SU-DHL-6 (cell line): ENCODE results near the gene AGXT.

Experiments
- H2AFZ ChIP-seq: fragments of 200-600 bp; sonication (generic); 2 replicates; pipeline ENCODE4 v1.6.1; 2014; ENCODE audit warnings: low read depth, mild to moderate bottlenecking, moderate library complexity, mixed read lengths, antibody characterized with exemption, low read length; ENCODE audit not compliant: severe bottlenecking
- H3F3A ChIP-seq: fragments of 200-600 bp; shearing (Covaris generic); 2 replicates; pipeline ENCODE4 v1.6.0; 2016; ENCODE audit warnings: antibody characterized with exemption, mild to moderate bottlenecking; ENCODE audit not compliant: insufficient read depth
- H3K27ac ChIP-seq: fragments of 200-600 bp; sonication (generic); 2 replicates; pipeline ENCODE4 v1.5.1; 2016; ENCODE audit warnings: low read depth, mild to moderate bottlenecking, low read length, moderate library complexity, mixed read lengths
- H3K27me3 ChIP-seq: fragments of 200-600 bp; sonication (generic), shearing (Covaris generic); 2 replicates; pipeline ENCODE4 v1.6.0; 2014; ENCODE audit warnings: mild to moderate bottlenecking, low read length
- H3K36me3 ChIP-seq: fragments of 200-600 bp; sonication (generic); 2 replicates; pipeline ENCODE4 v1.6.1; 2014; ENCODE audit warnings: mild to moderate bottlenecking, low read length, mixed read lengths
- H3K4me2 ChIP-seq: fragments of 300-600, 200-600 bp; shearing (Covaris generic), sonication (generic); 2 replicates; pipeline ENCODE4 v1.6.0; 2014; ENCODE audit warnings: low read length, low read depth, mild to moderate bottlenecking; ENCODE audit not compliant: poor library complexity, severe bottlenecking
- H3K4me3 ChIP-seq: fragments of 200-600 bp; sonication (generic); 2 replicates; pipeline ENCODE4 v1.5.1; 2014; ENCODE audit warnings: antibody characterized with exemption, low read length, mild to moderate bottlenecking, mixed read lengths; ENCODE audit not compliant: insufficient read depth, poor library complexity, severe bottlenecking
- H3K79me2 ChIP-seq: fragments of 200-600 bp; sonication (generic); 2 replicates; pipeline ENCODE4 v1.6.1; 2014; ENCODE audit warnings: mild to moderate bottlenecking, low read length, moderate library complexity; ENCODE audit not compliant: insufficient read depth
- H3K9ac ChIP-seq: fragments of 200-600 bp; sonication (generic); 2 replicates; pipeline ENCODE4 v1.7.0; 2014; ENCODE audit warnings: mild to moderate bottlenecking, low read length
- H3K9me2 ChIP-seq: fragments of 200-600 bp; sonication (generic); replicated peaks from 2 replicates; pipeline ENCODE4 v1.6.1; 2014; ENCODE audit warnings: low read length; ENCODE audit not compliant: insufficient read depth
- H3K9me3 ChIP-seq: fragments of 200-600 bp; sonication (generic); 2 replicates; pipeline ENCODE4 v1.6.1; 2014; ENCODE audit warnings: low read length, mixed read lengths; ENCODE audit not compliant: insufficient read depth
- H4K20me1 ChIP-seq: fragments of 200-600 bp; sonication (generic); 2 replicates; pipeline ENCODE4 v1.6.1; 2014; ENCODE audit warnings: low read depth, mild to moderate bottlenecking, antibody characterized with exemption, low read length, moderate library complexity, mixed read lengths
- EZH2phosphoT487 ChIP-seq: fragments of 200-600 bp; sonication (generic), shearing (Covaris generic); conservative IDR thresholded peaks from 2 replicates; pipeline ENCODE4 v1.6.1; 2018; ENCODE audit warnings: mild to moderate bottlenecking, antibody characterized with exemption, low read length, moderate library complexity, mixed read lengths
- TF ChIP-seq, protein P1 (sequence below): fragments of 200-600 bp; sonication (generic); IDR thresholded peaks from one replicate; pipeline ENCODE4 v1.5.1; 2017; ENCODE audit warnings: antibody characterized with exemption, mild to moderate bottlenecking, low read length, moderate library complexity; ENCODE audit not compliant: insufficient read depth, poor library complexity, severe bottlenecking

AGXT gene

GRCh38 chr2:240850026-240850425 is 18.6 kb upstream of the AGXT start:
- Histone ChIP-seq H4K20me1 (no peaks in the 10 kb centered on the region), H3K9me2 (no peaks in the 10 kb centered on the region), H3K79me2 (no peaks in the 10 kb centered on the region), H3K36me3 (no peaks in the 10 kb centered on the region), H3K4me3 (no peak overlapping the region), H3K27ac (no peak overlapping the region), H3K4me2 (no peak overlapping the region), H3F3A (no peaks in the 10 kb centered on the region), H3K27me3 (no peaks in the 10 kb centered on the region), H3K9ac (no peak overlapping the region), H2AFZ (no peak overlapping the region), H3K9me3 (0 out of 2 replicates have a peak, but pooled peaks cover 6% of the 10 kb centered on the region)
- no peak for TF ChIP-seq EZH2phosphoT487
- TF ChIP-seq, protein P1, sequence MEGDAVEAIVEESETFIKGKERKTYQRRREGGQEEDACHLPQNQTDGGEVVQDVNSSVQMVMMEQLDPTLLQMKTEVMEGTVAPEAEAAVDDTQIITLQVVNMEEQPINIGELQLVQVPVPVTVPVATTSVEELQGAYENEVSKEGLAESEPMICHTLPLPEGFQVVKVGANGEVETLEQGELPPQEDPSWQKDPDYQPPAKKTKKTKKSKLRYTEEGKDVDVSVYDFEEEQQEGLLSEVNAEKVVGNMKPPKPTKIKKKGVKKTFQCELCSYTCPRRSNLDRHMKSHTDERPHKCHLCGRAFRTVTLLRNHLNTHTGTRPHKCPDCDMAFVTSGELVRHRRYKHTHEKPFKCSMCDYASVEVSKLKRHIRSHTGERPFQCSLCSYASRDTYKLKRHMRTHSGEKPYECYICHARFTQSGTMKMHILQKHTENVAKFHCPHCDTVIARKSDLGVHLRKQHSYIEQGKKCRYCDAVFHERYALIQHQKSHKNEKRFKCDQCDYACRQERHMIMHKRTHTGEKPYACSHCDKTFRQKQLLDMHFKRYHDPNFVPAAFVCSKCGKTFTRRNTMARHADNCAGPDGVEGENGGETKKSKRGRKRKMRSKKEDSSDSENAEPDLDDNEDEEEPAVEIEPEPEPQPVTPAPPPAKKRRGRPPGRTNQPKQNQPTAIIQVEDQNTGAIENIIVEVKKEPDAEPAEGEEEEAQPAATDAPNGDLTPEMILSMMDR, result no peak

GRCh38 chr2:240850756-240851077 is 17.9 kb upstream of the AGXT start:
- TF ChIP-seq EZH2phosphoT487, result no peak
- TF ChIP-seq, protein P1, result no peak
- no peaks in the 10 kb centered on the region for H3K27me3 ChIP-seq

DNA sequence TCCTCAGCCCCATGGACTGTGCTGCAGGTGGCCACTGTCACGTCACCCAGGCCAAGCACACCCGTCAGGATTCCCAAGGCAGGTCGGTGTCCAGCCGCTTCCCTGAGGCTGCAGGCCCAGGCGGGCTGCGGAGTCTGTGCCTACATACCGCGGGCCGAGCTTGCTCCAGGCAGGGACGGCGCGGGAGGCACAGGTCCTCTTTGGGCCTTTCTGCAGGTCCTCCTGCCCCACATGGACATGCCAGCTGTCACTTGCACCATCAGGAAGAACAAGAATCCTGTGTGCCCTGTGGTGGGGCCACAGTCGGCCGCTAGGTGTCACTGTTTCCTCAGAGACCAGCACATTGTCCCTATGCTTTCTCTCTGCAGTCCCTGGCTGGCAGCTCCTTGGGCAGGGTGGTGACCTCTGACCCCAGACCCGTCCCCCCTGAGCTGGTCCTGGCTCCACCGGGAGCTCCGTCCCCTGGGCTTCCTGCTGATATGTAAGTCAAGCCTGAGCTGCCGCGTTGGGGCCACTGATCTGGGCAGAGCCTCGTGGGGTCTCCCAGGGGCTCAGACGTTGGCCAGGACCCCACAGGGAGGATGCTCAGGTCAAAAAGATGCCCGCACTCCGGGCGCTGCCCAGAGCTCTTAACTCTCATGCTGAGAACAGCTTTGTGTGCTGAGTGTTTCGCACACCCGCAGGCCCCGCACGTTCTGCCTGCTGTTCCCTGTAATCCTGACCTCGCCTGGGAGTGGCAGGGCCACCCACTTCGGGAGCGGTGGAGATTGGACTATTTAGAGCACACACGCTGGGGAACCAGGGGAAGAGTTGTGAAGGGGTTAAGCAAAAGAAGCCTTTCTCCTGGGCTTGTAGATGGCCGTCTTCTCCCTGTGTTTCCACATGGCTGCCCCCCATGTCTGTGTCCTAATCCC is 17.3 kb upstream of the AGXT start:
- Histone ChIP-seq H3K9me2 (no peaks in the 10 kb centered on the region), H3K79me2 (no peaks in the 10 kb centered on the region), H3K4me2 (no peak overlapping the region), H3K27me3 (no peaks in the 10 kb centered on the region), H3K9me3 (0 out of 2 replicates have a peak, but pooled peaks cover 6% of the 10 kb centered on the region), H3F3A (no peaks in the 10 kb centered on the region), H2AFZ (no peak overlapping the region), H4K20me1 (no peaks in the 10 kb centered on the region), H3K9ac (no peak overlapping the region), H3K36me3 (no peaks in the 10 kb centered on the region), H3K4me3 (no peak overlapping the region), H3K27ac (no peak overlapping the region)
- TF ChIP-seq, protein P1, result peak; percentile 81
- TF ChIP-seq EZH2phosphoT487, result no peak

More at GRCh38 chr2:240850756-240851077, 17.9 kb upstream of the AGXT start:
- Histone ChIP-seq H3K27ac (no peak overlapping the region), H3K9ac (no peak overlapping the region), H4K20me1 (no peaks in the 10 kb centered on the region), H3K9me3 (0 out of 2 replicates have a peak, but pooled peaks cover 6% of the 10 kb centered on the region), H3K9me2 (no peaks in the 10 kb centered on the region), H3K79me2 (no peaks in the 10 kb centered on the region), H3K4me2 (no peak overlapping the region), H2AFZ (no peak overlapping the region), H3K4me3 (no peak overlapping the region), H3K36me3 (no peaks in the 10 kb centered on the region), H3F3A (no peaks in the 10 kb centered on the region)
